ENCODE results near the gene GRK7. TPM values are rescaled to one million over a fixed set of nuclear protein-coding genes. Genes with fewer than 3 reads are reported as not detected.
"Not testable (repeated sequence)": the region's sequence is repeated elsewhere in the genome, so short reads cannot be mapped to it uniquely, and the experiment has no call there.

Gene GRK7
- total RNA-seq, 1 donor from 2014 or later, result not detected

DNA sequence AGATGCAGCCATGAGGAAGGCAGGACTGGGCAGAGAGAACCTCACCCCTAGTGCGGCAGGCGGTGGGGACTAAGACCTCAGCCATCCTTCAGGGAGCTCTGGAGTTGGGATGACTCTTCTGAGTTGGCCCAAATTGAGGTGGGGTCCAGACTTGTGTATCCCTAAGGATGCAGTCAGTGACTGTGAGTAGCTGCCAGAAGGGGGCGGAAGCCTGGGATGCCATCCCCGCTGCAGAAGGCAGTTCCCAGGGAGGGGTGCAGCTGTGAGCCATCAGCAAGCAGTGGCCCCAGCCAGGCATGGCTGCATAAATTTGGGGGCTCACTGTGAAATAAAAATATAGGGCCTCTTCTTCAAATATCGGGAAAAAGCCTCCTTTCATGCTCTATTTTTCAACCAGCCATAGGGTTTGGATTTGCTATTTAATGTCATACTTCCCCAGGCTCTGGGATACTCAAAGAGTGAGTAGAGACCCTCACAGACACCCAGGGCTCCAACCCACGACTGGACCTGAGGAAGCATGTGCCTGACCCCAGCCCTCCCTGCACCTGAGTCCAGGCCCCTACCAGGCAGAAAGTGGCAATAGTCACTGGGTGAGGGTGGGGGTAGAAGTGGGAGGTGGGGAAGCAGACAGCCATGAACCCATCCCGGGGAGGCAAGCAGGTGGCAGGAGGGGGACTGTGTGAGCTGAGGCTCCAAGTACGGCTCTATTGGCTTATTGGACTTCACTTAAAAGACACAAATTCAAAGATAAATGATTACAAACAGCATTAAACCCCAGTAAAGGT lies 30.5 kb downstream of the GRK7 start:
- no peak for DNase-seq (ENCODE audit: extremely low read depth, low read depth, low spot score)

DNA sequence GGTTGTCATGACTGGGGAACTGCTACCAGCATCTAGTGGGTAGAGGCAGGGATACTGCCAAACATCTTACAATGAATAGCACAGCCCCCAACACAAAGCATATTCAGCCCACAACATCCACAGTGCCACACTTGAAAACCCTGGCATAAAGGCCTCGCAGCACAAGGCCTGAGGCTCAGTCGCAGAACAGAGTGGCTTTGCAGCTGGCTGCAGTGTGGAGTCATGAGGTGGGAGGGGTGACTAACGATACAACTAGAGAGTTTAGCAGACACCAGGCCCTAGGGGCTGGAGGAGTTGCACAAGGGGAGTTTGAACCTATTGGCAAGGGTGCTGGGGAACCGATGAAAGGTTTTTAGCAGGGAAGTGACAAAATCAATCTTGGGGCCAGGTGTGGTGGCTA lies 32.1 kb downstream of the GRK7 start:
- DNase-seq (ENCODE audit: extremely low read depth, low read depth, low spot score), result no peak

DNA sequence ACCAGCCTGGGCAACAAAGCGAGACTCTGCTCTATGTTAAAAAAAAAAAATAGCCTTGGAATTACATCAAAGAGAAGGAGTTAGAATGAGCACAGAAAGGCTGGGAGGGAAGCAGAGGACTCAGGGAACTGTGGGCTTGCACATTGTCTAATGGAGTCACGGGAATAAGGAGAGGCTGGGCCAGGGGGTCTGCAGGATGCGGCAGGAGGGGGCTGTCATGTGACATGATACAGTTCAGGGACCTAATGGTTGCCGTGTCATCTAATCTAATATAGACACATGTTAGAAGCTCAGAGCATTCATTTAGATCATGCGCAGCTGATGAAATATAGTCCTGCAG lies 32.5 kb downstream of the GRK7 start:
- DNase-seq (ENCODE audit: extremely low read depth, low read depth, low spot score), result no peak

DNA sequence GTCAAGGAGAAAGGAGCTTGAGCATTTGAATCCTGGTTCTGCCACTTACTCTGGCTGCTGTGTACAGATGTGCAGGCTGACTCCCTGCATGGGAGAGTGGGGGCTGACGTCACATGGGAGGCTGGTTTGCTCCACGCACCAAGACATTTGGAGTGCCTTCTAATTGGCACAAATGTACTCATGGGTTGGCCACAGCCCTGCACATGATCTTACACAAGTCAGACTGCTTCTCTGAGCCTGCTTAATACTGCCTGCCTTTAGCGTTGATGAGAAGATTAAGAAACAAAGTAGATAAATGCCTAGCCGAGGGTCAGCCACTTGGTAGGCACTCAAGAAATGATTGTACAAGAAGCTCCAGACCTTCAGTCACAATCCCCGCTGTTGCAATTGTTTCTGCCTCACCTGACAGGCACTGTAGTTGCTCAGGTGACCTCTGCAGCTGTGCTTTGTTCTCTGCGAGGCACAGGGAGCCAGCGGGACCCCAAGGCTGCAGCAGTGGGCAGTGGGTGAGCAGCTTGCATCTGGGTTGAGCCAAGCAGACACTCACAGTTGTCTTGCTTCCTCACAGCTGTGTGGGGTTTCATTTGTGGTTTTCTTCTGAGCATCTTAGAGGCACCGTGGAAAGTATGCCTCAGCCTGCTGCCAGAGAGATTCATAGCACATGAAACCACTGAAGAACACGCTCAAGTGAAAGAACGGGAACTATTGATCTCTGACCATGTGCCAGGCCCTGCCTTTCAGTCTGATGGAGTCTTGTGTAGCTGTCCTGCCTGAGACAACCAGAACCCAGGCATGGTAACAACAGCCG lies 33.1 kb downstream of the GRK7 start:
- no peak for DNase-seq (ENCODE audit: extremely low read depth, low read depth, low spot score)

DNA sequence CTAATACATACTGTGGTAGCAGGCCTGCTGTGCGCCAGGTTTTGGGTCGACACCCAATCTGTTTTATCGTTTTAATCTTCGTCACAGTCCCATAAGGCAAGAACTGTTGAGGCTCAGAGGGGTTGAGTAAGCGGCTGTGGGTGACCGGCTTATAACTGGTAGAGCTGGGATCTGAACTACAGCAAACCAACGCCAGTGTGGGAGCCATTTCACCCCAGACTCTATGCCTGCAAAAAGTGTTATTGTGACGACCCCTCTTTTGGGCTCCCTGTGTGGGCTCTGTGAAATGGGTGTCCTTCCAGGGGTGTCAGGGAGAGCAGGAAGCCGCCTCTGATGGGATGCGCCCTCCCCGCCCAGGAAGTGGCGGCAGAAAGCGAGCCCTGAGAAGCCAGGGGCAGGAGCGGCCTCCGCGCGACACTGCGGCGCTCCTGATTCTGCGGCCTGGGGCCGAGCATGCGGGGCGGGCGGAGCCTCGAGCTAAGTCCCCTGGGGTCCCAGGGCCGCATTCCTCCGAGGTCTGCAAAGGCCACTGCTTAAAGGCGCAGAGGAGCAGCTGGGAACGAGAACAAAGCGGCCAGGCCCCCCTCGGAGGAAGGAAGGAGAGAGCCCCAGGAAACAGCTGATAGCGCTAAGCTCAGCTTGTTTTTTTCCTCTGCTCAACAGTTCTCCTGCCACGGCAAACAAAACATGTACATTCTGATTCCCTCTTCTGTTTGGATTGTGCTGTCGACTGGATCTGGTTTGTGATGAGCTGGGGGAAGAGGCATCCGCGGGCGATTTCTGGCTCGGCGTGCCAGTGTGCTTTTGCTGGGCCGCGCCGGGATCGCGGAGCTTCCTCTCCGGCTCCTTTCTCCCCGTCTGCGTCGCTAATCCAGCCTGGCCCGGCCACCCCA lies 33.9 kb downstream of the GRK7 start:
- peak; percentile 50 for DNase-seq (ENCODE audit: extremely low read depth, low read depth, low spot score)

DNA sequence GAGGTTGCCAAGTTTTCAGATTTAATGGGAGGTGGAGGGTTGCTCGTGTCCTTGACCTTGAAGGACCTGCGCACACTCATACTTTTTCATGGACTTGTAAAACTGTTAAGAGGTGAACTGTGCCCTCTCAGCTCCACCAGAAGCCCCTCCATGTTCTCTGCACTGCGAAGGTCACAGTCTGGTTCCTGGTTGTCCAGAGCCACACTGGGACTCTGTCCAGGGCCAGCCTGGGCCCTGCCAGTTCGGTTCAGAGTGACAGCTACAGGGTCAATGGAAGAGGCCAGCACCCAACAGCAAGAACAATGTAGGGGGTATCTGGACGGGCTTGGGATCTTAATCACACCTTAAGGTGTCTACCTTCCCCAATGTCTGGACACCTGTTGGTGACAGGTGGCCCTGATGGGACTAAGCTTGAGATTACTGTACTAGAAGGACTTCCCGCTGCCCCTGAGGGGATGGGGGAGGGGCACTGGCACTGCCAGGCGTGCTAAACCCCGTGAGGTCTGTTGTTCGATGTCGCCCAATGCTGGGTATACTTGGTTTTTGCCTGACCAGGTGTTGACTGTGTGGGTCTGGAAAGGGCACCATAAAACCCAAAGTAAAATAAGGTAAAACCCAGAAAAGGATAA lies 34.7 kb downstream of the GRK7 start:
- no peak for DNase-seq (ENCODE audit: extremely low read depth, low read depth, low spot score)

DNA sequence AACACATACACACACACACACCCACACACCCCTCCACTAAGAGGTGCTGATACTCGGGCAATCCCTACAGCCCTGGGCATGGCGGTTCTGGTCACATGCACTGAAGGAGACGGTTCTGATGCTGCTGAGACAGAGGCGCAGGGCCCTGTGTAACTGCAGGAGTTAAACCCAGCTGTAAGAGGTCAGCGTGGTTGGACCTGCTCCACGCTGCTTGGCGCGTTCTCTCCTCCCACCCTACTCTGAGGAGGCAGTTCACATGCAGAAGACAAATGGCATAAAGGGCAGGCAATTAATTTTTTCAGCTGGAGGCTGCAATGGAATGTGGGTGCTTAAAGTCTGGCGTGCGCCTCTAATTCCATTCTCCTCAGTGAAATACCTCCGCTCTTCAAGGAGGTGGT lies 35.2 kb downstream of the GRK7 start:
- no peak for DNase-seq (ENCODE audit: extremely low read depth, low read depth, low spot score)

DNA sequence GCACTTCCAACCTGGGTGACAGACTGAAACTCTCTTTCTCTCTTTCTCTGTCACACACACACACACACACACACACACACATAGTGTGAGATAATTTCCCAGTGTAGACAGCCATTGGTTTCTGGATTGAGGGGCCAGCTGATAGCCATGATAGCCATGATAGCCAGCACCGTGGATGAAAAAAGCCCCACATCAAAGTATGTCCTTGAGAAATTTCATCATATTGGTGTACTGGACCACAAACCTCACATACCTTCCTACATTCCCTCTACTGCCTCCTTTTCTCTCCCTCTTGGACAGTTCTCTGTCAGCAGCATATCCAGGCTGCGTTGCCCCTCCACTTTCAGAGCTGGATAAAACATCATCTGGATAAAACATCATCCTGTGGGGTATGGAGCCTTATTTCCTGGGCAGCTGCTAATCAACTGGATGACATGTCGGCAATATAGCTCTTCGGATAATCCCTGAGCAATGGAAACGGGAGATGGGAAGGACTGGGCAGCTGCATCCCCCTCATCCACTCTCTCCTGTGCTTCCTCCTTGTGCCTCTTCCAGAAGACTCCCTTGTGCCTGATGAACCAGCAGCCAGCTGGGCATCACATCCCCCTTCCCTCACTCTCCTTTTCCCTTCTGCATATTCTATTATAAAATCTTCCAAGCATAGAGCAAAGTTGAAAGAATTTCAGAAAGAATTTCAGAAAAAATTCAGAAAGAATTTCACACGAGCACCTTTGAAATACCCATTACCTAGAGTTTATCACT lies 39.3 kb downstream of the GRK7 start:
- no peak for DNase-seq (ENCODE audit: extremely low read depth, low read depth, low spot score)

DNA sequence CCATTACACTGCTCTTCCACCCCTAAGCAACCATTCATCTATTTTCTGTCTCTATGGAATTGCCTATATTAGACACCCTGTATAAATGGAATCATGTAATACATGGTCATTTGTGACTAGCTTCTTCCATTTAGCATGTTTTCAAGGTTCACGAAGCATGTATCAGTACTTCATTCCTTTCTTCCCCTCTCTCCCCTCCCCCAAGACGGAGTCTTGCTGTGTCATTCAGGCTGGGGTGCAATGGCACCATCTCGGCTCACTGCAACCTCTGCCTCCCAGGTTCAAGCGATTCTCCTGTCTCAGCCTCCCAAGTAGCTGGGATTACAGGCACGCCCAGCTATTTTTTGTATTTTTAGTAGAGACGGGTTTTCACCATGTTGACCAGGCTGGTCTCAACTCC lies 40.3 kb downstream of the GRK7 start:
- not testable (repeated sequence) for DNase-seq (ENCODE audit: extremely low read depth, low read depth, low spot score)

DNA sequence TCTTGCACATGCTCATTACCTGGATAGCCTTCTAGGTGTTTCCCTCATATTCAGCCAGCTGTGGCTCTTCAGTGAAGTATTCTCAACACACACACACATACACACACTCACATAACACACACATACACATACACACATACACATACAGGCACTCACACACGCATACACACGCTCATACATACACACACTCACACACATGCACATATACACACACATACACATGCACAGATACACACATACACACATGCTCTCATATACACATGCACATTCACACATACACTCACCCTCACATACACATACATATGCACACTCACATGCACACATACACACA lies 41.2 kb downstream of the GRK7 start:
- DNase-seq (ENCODE audit: extremely low read depth, low read depth, low spot score), result no peak

DNA sequence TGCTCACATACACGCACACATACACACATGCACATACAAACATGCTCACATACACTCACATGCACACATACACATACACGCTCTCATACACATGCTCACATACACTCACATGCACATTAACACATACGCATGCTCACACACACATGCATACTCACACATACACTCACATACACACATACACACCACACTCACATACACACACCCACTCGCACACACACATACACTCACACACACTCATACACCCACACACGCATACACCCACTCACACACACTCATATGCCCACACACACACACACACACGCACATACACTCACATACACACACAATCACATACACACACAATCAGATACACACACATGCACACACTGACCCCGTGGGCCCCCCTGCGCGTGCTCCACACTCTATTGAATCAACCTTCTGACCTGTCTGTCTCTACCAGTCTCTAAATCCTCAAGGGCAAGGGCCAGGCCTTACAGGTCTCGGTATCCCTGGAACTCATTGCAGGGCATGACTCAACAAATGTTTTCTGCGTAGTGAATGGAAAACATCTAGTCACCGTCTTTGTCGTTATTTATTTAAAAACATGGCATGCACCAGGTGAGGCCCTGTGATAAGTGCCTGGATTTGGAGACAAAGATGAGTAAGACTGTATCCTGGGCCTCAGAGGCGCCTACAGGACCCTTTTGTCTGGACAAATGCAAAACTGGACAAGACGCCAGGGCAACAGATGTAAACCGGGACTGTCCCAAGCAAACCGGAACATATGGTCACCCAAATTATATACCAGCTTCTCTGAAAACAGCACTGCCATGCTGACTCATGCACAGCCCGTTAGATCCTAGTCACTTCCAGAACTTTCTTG lies 41.8 kb downstream of the GRK7 start:
- DNase-seq (ENCODE audit: extremely low read depth, low read depth, low spot score), result no peak

DNA sequence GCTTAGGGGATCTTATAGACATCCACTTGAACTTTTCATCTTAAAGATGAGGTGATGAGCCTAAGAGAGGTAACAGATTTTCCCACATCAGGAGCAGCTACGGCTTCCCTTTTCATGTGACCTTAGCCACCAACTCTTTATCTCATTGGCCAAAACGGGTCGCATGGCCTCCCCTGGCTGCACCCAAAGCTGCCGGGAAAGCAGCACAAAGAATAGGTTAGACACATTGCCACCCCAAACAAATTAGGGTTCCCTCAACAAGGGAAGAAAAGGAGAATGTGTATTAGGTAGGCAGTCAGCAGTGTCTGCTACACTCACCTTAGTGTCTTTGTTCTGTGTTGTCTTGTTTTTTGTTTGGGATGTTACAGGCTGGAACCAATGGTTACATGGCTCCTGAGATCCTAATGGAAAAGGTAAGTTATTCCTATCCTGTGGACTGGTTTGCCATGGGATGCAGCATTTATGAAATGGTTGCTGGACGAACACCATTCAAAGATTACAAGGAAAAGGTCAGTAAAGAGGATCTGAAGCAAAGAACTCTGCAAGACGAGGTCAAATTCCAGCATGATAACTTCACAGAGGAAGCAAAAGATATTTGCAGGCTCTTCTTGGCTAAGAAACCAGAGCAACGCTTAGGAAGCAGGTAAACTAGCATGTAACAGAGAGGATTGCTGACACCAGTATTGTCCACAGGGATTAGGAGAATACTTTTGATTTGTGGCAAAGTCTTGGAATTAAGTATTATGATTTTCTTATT lies 44.2 kb downstream of the GRK7 start:
- DNase-seq (ENCODE audit: extremely low read depth, low read depth, low spot score), result no peak

DNA sequence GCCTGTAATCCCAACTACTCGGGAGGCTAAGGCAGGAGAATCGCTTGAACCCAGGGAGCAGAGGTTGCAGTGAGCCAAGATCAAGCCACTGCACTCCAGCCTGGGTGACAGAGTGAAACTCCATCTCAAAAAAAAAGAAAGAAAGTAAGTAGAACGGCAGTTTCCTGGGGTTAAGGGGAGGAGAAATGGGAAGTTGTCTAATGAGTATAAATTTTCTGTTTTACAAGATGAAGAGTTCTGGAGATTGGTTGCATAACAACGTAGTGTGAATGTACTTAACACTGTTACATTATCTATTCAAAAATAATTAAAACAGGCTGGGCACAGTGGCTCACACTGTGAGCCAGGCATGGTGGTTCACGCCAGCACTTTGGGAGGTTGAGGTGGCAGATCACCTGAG lies 45.4 kb downstream of the GRK7 start:
- DNase-seq (ENCODE audit: extremely low read depth, low read depth, low spot score), result no peak

DNA sequence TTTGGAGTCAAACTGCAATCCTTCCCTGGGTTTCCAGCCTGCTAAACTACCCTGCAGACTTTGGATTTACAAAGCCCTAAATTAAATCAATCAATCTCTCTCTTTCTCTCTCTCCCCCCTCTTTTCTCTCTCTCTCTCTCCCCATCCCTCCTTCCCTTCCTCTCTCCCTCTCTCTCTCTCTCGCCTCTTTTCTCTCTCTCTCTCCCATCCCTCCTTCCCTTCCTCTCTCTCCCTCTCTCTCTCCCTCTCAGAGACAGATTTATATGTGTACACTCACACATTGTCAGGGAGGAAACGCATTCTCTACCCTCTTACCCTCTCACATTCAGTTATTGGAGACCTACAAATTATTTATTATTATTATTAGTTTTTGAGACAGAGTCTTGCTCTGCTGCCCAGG lies 47.0 kb downstream of the GRK7 start:
- no peak for DNase-seq (ENCODE audit: extremely low read depth, low read depth, low spot score)

DNA sequence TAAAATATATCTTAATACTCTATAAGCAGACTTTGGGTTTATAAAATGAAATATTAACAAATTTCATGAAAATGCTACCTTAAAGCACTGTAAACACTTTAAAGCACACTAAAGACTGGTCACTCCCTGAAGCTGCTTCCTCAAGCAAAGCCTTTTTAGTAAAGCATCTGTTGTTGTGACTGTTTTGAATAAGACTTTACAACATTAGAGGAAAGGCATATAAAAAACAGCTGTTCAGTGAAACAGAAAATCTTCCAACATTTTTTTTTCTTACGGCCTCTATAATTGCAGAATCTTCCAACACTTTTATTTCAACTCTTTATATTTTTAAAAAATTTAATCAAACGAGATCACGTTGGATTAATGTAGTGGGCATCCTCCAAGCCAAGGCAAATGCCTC lies 48.1 kb downstream of the GRK7 start:
- no peak for DNase-seq (ENCODE audit: extremely low read depth, low read depth, low spot score)

DNA sequence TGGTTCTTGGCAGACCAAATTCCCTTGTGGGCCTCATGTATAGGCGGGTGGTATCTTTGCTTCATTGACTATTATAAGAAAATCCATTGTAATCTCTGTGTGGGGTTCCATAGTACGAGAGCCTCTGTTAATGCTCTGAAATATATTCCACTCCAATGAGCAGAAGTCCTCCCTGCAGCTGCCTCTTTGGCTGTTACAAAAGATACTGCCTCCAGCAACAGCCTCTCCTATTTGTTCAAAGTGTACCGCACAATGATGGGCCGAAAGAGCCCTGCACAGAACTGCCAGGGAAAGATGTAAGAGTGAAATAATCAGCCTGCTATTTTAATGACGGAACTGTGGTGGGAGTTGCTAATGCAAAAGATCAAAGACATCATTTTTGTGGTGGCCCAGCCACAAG lies 48.9 kb downstream of the GRK7 start:
- no peak for DNase-seq (ENCODE audit: extremely low read depth, low read depth, low spot score)

DNA sequence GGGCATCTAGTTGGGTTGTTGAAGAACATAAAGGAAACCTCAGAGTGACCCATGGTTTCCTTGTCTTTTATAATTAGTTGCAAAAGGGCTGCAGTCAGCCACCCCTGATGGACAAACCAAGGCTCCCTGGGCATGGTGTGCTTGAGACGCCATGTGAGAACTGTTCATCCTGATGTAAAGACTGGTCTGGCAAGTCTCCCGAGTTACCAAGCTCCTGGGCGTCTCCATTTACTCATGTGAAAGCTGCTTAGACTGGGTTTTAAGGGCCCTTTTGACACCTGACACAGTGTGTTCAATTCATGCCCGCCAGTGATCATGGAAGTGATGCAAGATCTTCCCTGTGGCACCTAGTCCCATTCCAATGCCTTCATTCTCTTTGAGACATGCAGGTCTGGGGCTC lies 49.4 kb downstream of the GRK7 start:
- DNase-seq (ENCODE audit: extremely low read depth, low read depth, low spot score), result no peak
